ENCODE results near the gene TRA2B.
A peak's percentile ranks its signal among the peaks of the same experiment; 100 is the strongest.

Gene TRA2B

DNA sequence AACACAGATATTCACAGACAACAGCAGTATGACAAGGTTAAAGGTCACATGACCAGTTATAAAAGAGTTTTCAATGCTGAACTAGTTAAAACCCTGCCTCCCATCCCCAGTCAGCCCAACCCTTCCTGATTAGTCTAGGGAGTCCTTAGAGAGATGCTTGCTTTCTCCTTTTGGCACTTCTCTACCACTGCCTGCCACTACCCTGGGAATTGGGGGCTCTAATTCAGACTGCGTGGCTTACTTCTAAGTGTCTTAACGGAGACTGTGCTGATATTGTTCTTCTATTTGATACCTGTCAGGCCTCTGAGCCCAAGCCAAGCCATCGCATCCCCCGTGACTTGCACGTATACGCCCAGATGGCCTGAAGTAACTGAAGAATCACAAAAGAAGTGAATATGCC lies 11.7 kb upstream of the TRA2B start:
- DNase-seq, result no peak

DNA sequence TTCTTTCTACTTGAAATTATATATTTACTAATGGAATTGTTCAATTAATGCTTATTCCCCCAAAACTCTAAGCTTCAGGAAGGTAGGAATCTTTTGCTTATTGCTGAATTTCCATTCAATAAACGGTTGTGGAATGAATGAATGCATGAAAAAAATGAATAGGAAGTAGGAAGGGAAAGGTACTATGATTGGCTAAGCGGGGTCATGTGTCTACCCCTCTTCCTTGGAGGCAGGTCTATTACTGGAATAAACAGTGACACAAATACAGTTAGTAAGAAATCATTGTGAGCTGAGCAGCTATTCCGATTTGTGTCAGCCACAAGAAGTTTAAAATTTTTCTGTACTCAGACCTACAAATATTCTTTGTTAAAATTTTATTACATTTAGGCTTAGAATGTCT lies 10.5 kb upstream of the TRA2B start:
- no peak for DNase-seq

DNA sequence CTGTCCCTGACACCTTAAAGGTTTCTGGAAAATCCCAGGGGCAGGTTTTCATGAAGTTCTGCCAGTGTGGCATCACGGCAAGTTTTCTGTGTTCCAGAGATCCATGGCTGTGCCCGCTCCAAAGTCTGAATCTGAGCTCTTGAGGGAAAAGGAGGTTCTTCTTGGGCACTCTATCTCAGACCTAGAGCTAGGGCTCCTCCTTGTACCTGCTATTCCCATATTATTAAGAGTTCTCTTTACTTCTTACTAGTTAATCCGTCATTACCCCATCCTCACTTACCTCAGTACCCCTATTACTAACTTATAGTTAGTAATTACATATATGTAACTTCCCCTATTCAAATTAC lies 5.9 kb upstream of the TRA2B start:
- no peak for DNase-seq

DNA sequence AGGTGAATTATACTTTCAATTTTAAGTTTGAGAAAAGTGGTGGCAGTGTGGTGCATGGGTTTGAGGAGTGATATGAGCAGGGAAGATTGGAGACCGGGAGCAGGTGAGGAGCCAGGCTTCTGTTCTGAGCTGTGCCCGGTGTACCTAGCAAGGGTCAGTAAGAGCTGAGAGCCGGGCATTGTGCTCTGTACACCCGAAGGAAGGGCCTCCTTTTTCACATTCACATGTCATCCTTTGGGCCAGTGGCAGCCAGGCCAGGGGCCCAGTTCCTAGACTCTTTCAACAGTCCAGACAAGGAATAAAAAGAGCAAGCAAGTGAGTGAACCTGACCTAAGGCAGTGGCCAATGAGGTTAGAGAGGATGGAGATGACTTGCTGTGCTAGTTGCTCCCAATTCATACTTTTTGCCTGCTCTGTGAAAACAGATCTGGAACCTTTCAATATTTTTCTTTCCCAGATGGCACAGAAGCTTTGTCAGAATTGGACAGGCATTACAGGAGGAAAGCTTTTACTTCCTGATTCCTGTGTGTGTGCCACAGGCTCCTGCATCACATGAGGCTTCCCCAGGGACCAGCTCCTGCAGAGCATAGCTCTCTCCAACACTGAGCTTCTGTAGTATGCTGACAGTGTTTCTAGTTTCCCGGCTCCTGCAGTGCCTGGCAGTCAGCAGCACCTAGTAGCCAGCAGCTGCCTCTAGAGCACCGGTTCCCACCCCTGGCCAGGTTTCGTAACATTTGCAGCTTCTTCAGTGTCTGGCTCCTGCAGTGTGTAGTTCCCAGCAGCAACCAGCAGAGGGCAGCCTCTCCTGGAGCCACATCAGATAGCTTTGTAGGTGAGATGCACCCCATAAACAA lies 5.3 kb upstream of the TRA2B start:
- peak; percentile 76 for DNase-seq

DNA sequence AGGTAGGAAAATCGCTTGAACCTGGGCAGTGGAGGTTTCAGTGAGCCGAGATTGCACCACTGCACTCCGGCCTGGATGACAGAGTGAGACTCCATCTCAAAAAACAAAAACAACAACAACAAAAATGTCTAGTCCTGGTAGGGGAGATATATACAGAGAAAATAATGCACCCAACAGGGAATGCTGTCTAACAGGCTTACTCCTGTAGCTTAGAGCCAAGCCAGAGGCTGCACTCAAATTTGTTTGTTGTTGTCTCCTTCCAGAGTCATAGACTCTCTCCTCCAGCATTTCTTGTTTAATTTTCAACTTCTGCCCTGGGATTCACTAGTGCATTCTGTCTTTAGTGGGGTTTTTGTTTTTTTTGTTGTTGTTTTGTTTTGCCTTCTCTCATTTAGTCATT lies 4.6 kb upstream of the TRA2B start:
- no peak for DNase-seq

DNA sequence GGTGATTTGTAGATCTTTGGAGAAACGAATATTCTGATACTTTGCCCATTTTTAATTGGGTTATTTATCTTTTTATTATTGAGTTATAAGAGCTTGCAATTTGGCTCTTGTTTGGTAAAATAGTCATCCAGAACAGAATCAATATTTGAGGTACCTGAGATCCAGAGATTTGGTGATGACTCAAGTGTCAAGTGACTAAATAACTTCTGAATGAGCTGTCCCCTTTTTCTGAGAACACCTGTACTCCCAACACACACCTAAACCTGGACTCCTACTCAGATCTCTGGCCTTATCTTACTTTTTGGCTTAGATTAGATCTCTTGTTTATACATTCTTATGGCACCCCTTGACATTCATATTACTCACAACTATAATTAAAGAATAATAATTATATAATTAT lies 3.1 kb upstream of the TRA2B start:
- no peak for DNase-seq

DNA sequence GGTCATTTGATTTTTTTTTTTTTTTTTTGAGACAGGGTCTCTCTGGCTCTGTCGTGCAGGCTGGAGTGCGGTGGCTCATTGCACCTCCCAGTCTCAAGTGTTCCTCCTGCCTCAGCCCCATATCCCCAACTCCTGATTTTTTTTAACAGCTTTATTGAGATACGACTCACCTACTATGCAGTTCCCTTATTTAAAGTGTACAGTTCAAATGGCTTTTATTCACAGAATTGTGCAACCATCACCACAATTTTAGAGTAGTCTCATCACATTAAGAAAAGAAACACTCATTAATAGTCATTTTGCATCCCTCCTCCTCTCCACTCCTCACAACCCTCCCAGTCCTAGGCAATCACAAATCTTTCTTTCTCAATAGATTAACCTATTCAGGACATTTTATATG lies 1.9 kb upstream of the TRA2B start:
- DNase-seq, result no peak

DNA sequence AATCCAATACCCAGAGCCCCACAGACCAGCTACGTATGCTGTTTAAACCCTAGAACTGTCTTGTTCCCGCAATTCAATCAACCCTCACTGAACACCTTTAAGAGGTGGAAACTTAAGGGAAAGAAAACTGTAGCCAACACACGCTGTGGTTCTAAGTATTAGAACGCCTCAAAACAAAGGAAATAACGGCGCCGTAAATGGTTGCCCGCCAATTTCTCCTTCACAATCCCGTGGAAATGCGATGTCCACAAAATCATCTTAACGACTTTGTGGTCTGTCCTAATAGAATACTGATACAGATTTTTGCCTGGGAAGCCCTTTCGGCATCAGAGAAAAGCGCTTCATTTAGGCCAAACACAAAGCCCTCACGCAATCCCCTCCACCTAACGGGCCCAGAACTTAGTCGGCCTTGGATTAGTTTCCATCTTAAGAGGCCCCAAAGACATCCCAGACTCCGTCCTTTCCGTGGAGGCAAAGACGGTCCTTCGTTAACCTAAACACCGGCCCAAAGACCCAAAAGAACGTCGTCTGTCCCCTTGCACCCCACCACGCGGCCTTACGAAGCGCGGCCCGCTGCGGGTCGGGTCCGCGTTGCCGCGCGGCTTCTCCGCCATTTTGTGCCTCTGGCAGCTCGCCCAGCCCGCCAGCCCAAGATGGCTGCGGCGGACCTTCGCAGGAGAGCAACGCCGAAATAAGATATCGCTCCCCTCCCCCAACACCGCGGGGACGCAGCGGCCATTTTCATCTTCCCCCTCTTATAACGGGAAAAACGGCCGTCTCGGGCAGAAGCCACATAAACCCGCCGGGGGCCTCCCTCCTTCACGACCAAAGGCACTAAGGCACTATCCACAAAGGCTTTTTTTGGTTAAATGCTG lies 763 bp downstream of the TRA2B start:
- DNase-seq, result peak; percentile 92

DNA sequence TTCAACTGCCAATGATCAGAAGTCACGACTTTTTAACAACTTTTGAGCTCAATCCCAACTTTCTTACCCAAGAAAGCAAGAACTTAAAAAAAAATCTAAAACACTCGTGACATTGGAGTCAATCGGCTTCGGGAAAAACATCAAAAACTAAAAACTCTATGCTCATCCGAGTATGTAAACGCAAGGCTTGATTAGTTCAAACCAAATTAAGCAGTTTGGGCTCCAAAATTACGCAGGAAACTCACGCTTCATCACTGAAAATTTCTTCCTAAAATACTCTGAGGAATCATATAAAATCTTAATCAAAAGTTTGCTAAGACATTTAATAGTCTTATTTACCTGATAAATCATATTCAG lies 1.6 kb downstream of the TRA2B start:
- DNase-seq, result no peak

DNA sequence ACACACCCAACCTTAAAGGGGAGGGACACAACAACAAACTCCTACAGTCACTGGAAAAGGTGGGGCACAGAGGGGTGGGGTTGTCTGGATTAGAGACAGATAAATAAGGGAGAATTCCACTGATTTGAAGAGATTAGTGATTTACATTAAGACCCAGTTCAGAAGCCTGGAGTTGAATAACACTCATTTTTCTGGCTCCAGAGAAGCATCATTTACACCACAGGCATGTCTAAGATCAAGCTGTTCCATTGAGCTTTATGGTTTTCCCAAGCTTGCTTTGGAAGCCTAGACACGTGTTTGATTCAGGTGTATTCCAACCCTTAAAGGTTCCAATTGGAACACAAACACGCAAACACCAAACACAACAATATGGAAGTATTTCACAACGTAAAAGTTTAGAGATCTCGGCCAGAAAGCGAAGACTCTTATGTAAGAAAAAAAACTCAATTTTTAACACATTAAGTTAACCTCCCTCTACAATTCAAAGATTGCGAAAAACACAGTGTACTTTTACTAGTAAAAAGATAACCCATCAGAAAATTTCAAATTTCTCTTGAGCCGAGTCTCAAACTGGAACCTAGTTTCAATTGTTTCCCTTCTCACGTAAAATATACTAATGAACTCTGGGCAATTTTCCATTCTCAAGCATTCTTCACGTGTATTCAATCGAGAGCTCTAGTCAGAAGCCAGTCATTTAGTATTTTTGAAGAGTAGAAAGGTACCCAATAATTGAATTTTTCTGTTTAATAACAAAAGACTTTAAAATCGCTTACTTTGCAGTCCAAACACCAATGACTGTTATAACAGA lies 2.1 kb downstream of the TRA2B start:
- DNase-seq, result no peak

DNA sequence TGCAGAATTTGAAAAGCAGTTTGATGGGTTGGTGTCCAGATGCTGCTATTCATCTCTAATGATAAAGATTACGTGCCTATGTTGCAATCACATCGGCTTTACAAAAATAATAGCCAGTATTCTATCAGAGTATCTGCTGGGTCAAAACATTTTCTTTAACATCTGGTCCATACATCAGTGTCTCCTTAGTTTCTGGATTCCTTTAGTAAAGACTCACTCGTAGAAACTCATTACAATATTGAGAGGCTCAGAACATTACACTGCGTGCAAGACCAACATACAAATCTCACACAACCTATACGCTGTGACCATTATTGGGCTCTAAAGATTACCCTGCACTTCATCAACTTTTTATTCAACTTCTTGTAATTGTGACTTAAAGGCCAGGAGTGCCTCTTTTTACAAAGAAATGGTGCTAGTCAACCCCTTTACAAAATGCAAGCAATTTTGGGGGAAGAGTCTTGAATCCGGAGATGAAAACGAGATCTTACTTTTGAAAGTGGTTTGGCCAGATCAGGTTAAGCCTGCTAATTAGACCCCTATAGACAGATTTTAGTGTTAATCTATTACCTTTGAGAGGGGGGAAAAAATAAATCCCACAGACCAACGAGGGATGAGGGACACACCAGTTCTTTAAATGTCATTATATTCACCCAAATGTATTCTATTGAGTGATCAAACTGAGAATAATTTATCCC lies 2.9 kb downstream of the TRA2B start:
- no peak for DNase-seq

DNA sequence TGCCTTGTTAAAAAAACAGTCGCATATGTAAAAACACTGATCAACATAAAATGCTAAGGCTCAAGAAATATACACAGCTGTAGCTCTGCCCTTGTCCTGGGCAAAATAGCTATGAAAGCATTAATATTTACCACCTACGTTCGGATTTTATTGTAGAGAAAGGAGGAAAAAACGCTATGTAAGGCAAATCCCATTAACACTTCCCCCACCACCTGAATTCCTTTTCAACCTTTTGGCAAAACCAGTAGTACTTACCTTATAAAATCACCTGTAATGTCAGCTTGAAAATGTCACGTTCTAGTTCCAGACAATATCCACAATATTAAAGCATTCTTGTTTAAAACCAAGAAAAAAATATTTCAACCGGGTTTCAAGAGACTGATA lies 3.6 kb downstream of the TRA2B start:
- DNase-seq, result no peak

DNA sequence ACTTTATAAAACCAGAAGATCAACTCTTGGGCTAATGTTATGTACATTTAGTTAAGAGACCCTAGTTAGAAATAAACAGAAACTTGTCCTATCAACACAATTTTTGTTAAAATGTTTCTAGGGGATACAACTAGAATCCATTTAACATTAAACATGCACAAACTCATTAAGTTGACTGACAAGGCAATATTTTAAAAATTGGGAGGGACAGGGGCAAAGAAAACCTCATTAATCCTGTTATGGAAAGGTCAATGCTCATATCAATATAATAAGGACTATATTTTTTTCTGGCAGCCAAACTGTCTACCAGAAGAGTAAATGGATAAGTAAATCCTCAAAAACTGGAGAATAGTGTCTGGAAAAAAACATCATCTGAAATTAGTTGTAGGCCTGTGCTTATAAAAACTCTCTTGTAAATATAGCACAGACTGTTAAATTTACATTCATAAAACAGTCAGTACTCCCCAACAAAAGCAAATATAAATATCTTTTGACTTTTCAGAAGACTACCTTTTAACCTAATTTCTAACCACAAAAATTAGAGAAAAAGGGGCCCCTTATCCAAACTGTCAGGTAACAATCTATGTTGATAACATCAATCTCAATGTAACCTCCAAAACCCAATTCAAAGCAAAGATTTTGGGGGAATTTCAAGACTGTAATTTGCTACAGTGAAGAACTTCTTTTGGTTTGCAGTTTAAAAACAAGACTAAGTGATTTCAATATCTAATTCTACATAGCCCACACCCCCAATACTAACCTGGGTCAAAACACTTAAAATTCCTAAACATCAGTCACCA lies 4.2 kb downstream of the TRA2B start:
- no peak for DNase-seq

DNA sequence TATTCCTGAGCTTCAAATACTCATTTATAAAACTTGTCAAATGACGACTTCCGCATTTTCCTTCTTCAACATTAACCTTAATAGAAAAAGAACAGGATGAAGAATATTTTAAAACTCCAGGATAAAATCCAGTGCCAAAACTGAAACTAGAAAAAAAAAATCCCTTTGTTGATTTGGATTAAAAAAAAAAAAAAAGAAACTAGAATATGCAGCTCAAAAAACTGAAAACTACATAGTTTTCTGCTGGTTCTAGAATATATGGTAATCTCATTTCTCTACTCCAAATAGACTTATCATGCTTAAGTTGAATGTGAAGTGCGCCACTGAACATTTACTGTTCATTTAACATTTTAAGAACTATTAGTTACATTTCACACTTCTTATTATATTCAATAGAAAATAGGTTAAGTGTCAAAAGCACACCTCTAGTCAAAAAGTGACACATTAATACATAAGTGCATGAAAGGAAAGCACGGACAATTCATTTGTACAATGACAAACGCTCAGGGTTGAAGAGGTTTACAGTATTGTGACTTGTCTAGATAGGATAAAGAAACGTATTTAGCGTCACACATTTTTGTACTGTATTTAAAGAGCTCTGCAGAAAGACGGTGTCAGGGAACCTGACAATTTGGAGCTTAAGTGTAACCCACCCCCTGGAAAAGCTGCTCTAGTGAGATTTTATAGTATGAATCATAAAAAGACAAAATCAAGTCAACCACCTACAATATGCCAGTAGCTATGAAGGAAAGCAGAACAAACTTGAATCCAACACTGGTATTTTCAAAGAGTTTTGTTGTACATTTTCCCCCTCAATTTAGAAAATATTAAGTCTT lies 5.8 kb downstream of the TRA2B start:
- DNase-seq, result no peak

DNA sequence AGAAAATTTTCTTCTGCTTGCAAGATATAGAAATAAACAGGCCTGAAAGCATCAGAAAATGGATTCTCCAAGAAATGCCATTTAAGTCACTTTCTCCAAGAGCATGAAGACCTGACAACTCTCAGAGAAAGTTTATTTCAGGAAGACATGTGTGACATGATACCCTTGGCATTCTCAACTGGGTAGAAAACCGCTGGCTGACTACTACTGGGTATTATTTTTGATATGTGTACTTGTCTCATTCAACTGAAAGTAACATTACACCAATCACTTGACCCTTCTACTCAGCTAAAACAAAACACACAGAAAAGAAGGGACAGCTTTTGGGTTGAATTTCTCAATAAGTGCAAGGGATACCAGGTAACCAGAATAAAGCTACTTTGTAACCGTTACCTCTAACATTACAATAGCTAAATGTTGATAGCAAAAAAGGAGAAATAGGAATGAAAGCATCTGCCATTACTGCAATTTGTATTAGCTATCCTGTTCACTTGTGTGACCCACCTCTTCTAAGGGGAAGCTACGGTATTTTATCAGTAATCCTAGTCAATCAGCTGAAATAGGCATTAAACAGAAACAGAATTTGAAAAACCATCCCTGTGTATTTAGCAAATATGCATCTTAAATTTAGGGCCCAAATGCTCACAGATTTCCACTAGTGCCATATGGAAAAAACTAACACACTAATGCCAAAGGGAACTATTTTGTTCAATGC lies 7.3 kb downstream of the TRA2B start:
- no peak for DNase-seq

DNA sequence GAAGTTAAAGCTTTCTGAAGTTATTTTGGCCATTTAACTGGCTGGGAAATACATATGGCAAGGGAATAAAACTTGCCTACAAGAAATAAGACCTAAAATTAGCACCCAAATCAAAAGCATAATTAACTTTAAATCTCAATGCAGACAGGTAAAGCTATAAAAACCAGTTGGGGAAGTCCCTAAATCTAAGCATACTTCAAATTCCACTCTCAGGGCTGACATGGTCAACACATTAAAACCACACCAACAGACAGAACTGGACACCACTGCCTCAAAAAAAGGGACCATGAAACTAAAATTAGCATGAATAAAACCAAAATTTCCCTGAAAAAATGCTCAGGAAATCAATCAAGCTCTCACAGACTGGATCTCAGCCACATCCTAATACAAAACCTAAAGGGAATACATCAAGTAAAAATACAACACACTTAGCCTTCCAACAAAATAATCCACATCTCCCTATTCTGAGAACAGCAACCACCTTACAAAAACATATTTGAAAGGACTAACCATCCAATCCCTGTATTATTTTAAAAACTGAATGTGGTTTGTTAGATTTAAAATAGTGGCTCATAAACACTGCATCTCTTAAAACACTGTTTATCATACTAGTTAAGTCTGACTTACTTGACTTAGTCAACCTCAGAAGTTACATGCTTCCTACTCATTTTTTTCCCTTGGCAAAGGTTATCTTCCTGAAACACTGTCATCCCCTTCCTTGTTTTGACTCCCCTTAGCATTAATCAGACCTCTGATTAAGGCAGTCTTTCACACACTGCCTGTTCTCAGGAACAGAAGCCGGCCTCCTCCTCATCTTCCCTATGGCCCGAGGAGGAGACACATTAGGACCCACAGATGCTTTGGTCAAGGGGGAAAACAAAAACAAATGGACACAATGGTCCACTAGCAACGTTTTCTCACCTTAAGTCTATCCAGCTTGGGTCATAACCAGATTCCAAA lies 8.3 kb downstream of the TRA2B start:
- DNase-seq, result no peak

DNA sequence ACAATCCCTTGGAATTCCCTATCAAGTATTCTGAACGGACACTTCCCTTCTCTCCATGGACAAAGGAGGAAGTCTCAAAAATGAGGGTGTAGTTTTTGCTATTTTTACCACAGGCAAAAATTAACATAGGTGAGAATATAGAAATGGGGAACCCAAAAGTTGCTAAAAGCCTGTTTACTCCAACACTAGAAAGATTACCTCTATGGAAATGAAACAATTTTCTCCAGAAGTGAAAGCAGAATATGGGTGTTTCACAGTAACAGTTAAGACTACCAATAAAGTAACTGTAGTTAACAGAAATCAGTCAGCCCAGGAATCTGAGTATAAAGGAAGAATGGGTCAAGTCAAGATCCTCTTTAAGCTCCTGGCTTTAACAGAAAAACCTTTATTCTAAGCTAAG lies 9.3 kb downstream of the TRA2B start:
- DNase-seq, result no peak

DNA sequence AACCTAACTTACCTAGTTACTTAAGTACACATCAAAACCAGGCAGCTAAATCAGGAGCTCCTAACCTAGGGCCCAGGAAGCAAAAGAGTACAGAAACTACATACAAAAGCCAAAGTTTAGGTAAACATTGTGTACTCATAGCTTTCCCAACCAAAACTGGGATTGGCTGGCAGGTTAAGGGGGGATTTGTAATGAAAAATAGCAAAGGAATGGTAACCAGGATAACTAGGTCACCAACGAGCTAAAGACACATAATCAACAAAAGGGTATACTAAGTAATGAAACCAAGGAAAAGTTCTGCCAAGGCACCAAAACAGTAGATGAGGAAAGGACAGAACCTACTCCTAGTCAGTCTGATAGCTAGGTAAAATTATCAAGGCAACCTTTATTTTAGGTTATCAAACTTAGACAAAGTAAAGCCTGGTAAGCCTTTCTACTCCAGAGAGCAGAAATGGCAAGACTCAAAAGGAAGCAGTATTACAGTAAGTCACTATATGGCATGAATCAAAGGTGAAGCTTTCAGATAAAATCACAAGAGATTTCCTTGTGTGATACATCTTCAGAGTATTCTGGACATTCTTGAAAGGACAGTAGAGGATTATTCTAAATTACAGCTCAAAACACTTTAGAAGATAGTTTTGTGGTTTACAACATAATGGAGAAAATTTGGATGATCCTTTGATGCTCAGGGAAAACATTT lies 10.2 kb downstream of the TRA2B start:
- DNase-seq, result no peak

DNA sequence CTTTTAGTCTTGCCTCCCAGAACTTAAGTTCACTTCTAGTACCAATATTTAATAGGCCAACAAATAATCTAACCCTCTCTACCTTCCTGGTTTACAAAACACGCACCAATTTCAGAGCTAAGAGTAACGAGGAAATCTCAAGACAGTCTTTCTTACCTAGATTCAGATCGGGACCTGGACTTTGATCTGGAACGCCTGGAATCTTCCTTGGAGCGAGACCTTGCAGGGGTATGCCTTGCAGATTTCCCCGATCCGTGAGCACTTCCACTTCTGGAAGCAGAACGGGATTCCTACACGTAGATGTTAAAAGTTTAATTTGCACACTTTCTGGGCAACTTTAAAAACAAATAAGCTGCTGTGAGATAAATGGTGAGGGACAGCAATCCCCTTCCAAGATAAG lies 11.4 kb downstream of the TRA2B start:
- no peak for DNase-seq

All from left hindlimb (tissue), 1 donor.